GM19035 (cell line): Measurements from ENCODE around the gene TMEM17.

Experiments used
- ATAC-seq: cut with Tn5 transposase; IDR thresholded peaks from one replicate; pipeline ENCODE4 v1.9.1; 2021; ENCODE audit not compliant: unreplicated experiment

TMEM17 gene

GRCh38 chr2:62512384-62512783, 6.4 kb upstream of the TMEM17 start:
- ATAC-seq, result no peak

- no peak for ATAC-seq
These were observed 5.6 kb upstream of the TMEM17 start for GRCh38 chr2:62511636-62512035.

- peak; percentile 29 for ATAC-seq
These were observed 391 bp upstream of the TMEM17 start for GRCh38 chr2:62506421-62506750.

GRCh38 chr2:62505109-62505749, 766 bp downstream of the TMEM17 start:
- no peak for ATAC-seq

GRCh38 chr2:62504657-62505056, 1.3 kb downstream of the TMEM17 start:
- no peak for ATAC-seq

- ATAC-seq, result no peak
These were observed 4.0 kb downstream of the TMEM17 start for GRCh38 chr2:62501794-62502500.

GRCh38 chr2:62501069-62501468, 4.9 kb downstream of the TMEM17 start:
- ATAC-seq, result no peak

GRCh38 chr2:62499430-62500060, 6.5 kb downstream of the TMEM17 start:
- no peak for ATAC-seq

GRCh38 chr2:62498739-62499138, 7.3 kb downstream of the TMEM17 start:
- ATAC-seq, result no peak

GRCh38 chr2:62495761-62496160, 10.2 kb downstream of the TMEM17 start:
- ATAC-seq, result no peak

- ATAC-seq, result no peak
These were observed 13.9 kb downstream of the TMEM17 start for GRCh38 chr2:62492048-62492447.

GRCh38 chr2:62489702-62490101, 16.3 kb downstream of the TMEM17 start:
- no peak for ATAC-seq

- no peak for ATAC-seq
These were observed 16.8 kb downstream of the TMEM17 start for GRCh38 chr2:62489162-62489561.

- no peak for ATAC-seq
These were observed 19.6 kb downstream of the TMEM17 start for GRCh38 chr2:62486439-62486765.

- ATAC-seq, result no peak
These were observed 20.1 kb downstream of the TMEM17 start for GRCh38 chr2:62485761-62486438.

GRCh38 chr2:62482558-62483352, 23.2 kb downstream of the TMEM17 start:
- ATAC-seq, result no peak

GRCh38 chr2:62479917-62480316, 26.1 kb downstream of the TMEM17 start:
- ATAC-seq, result no peak

- no peak for ATAC-seq
These were observed 27.9 kb downstream of the TMEM17 start for GRCh38 chr2:62478093-62478580.

- ATAC-seq, result no peak
These were observed 28.4 kb downstream of the TMEM17 start for GRCh38 chr2:62477573-62477972.

- no peak for ATAC-seq
These were observed 30.6 kb downstream of the TMEM17 start for GRCh38 chr2:62475172-62476011.
